ENCODE measurements around the gene HRH3.

- TF ChIP-seq CTCF (IDR thresholded peaks at IDR 0.05 in 4 of 5, conservative IDR thresholded peaks at IDR 0.05 in 1 of 5): no peak
- TF ChIP-seq POLR2A (IDR thresholded peaks at IDR 0.05): no peak
These were observed 22.8 kb downstream of the HRH3 start for GRCh38 chr20:62197311-62197710.

Data from gastrocnemius medialis (tissue), 4 donors.